ENCODE measurements around the gene L3HYPDH. TPM values are rescaled to one million over a fixed set of nuclear protein-coding genes. Genes with fewer than 3 reads are reported as not detected.

Gene L3HYPDH
- total RNA-seq, 6 experiments from 2014 or later: 10.3 to 48.5 (median 23.4) TPM

DNA sequence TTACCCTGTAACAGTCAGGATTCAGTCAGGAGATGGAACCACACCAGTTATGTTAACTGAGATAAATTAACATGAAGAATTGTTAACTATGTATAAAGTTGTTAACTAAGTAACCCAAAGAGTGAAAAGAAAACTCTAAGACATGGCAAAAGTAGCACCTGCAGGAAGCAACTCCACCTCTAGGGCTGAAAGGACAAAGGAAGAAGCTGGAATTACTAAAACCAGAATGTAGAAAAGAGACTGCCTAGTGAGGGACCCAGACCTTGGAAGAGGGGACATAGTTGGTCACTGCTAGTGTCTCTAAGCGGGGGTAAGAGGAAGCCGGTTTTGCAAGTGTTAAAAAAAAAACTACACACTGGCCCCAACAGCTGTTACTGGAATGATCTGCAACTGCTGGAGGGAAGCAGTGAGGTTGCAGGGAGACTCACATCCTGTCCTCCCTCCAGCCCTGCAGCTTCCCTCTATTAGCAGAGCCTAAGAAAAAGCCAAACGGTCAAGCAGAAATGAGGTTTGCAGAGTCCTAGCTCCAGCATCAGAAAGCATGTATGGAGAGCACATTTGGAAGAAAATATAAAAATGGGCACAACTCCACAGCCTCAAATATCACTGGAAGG, 58.8 kb downstream of the L3HYPDH start:
- no peaks in the 10 kb centered on the region for H3K4me1 ChIP-seq
- no peaks in the 10 kb centered on the region for H3K27me3 ChIP-seq
- no peak for DNase-seq
- H3K9me3 ChIP-seq: no peaks in the 10 kb centered on the region
- WGBS (ENCODE audit: insufficient coverage, low coverage, low lambda C conversion rate, missing lambda C conversion rate): 44% methylated on average over 3 of the region's 3 CpGs
- no peak overlapping the region for H3K4me3 ChIP-seq
- H3K36me3 ChIP-seq: no peaks in the 10 kb centered on the region
- peak in 2 of 4 donors; percentile 25 to 33 for ATAC-seq
- no peak overlapping the region for H3K27ac ChIP-seq
- TF ChIP-seq POLR2A (IDR thresholded peaks at IDR 0.05): no peak
- TF ChIP-seq, protein P1, sequence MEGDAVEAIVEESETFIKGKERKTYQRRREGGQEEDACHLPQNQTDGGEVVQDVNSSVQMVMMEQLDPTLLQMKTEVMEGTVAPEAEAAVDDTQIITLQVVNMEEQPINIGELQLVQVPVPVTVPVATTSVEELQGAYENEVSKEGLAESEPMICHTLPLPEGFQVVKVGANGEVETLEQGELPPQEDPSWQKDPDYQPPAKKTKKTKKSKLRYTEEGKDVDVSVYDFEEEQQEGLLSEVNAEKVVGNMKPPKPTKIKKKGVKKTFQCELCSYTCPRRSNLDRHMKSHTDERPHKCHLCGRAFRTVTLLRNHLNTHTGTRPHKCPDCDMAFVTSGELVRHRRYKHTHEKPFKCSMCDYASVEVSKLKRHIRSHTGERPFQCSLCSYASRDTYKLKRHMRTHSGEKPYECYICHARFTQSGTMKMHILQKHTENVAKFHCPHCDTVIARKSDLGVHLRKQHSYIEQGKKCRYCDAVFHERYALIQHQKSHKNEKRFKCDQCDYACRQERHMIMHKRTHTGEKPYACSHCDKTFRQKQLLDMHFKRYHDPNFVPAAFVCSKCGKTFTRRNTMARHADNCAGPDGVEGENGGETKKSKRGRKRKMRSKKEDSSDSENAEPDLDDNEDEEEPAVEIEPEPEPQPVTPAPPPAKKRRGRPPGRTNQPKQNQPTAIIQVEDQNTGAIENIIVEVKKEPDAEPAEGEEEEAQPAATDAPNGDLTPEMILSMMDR (IDR thresholded peaks at IDR 0.05): no peak
- intact Hi-C loops (cut with DNase I): no loop called here

DNA sequence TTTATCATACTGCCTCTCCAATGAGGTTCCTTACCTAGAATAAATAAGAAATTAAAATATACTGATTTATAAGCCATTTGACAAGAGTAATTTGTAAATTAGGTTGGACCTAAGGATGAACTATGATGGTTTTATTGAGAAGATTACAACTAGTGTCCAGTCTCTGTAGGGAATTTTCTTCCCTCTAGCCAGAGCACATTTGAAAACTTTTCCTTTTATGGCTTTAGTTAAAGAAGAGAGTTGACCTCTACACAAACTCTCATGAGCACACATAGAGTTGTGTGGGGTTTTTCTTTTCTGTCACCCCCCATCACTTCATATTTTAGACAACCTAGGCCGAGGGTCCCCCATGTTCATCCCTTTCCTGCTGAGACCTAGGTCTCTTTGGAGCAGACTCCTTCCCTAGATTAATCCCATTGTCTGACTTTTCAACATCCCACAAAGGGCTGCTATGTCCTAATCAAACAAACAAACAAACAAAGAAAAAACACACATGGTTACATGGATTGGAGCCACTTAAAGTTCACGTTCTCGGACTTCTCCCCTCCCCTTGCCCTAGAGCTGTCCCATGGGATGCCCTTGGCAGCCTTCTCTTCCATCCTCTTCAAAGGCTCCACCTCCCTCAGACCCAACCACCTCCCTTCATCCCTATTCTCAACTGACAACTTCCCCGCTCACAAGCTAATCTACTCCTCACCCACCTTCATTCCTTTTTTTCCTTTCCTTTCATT, 59.7 kb downstream of the L3HYPDH start:
- Histone ChIP-seq H3K36me3 (no peaks in the 10 kb centered on the region), H3K4me3 (no peak overlapping the region), H3K4me1 (no peaks in the 10 kb centered on the region), H3K9me3 (no peaks in the 10 kb centered on the region), H3K27ac (no peak overlapping the region), H3K27me3 (no peaks in the 10 kb centered on the region)
- TF ChIP-seq POLR2A (IDR thresholded peaks at IDR 0.05): no peak
- TF ChIP-seq, protein P1 (IDR thresholded peaks at IDR 0.05): no peak
- DNase-seq (no peak), ATAC-seq (peak in 2 of 4 donors; percentile 27 to 45)
- intact Hi-C loops (cut with DNase I): no loop called here
- 54% methylated on average over 4 of the region's 4 CpGs for WGBS (ENCODE audit: insufficient coverage, low coverage, low lambda C conversion rate, missing lambda C conversion rate)

Other genes starting within 250 kb of the L3HYPDH start
- gene GPR135, start 19.0 kb downstream of the L3HYPDH start, total RNA-seq: 1 to 10 TPM in 5 of 6 experiments, under 1 TPM in 1; 0.62 to 3.6 (median 1.6) TPM
- 10 to 100 TPM; 15.3 to 32.3 (median 16.1) TPM for gene JKAMP, start 109 bp upstream of the L3HYPDH start, total RNA-seq
- gene CCDC175, start 92.4 kb upstream of the L3HYPDH start, total RNA-seq: not detected